GM21619 (cell line): ENCODE results near the gene SLC9A6.
"Not testable (repeated sequence)": the region's sequence is repeated elsewhere in the genome, so short reads cannot be mapped to it uniquely, and the experiment has no call there.

Source experiments
- ATAC-seq: cut with Tn5 transposase; IDR thresholded peaks from one replicate; pipeline ENCODE4 v1.9.1; 2021; ENCODE audit not compliant: unreplicated experiment

SLC9A6 gene

GRCh38 chrX:136061286-136061685 is 76.1 kb downstream of the SLC9A6 start:
- no peak for ATAC-seq

- ATAC-seq, result no peak
Observed at GRCh38 chrX:136061696-136062095, 76.5 kb downstream of the SLC9A6 start.

- no peak for ATAC-seq
Observed at GRCh38 chrX:136063340-136064079, 78.3 kb downstream of the SLC9A6 start.

GRCh38 chrX:136064661-136065043 is 79.4 kb downstream of the SLC9A6 start:
- no peak for ATAC-seq

GRCh38 chrX:136065044-136065671 is 79.9 kb downstream of the SLC9A6 start:
- no peak for ATAC-seq

- no peak for ATAC-seq
Observed at GRCh38 chrX:136067097-136067496, 81.9 kb downstream of the SLC9A6 start.

- ATAC-seq, result no peak
Observed at GRCh38 chrX:136067966-136068365, 82.7 kb downstream of the SLC9A6 start.

GRCh38 chrX:136076942-136077341 is 91.7 kb downstream of the SLC9A6 start:
- ATAC-seq, result no peak

GRCh38 chrX:136080766-136081165 is 95.5 kb downstream of the SLC9A6 start:
- ATAC-seq, result no peak

- no peak for ATAC-seq
Observed at GRCh38 chrX:136086521-136086920, 101.3 kb downstream of the SLC9A6 start.

GRCh38 chrX:136091898-136092297 is 106.7 kb downstream of the SLC9A6 start:
- ATAC-seq, result not testable (repeated sequence)

GRCh38 chrX:136094962-136095361 is 109.7 kb downstream of the SLC9A6 start:
- ATAC-seq, result no peak
